Activated CD8-positive, alpha-beta T cell treated with anti-CD3 and anti-CD28 coated beads, Interleukin-2, amount 10 ng/mL, durations not matched to agents 7 days and 5 days (primary cell): Measurements from ENCODE around the gene HMCN1. TPM values are rescaled to one million over a fixed set of nuclear protein-coding genes. Genes with fewer than 3 reads are reported as not detected.

ENCODE experiments used
- ATAC-seq: fragments of 150-1000 bp; cut with Tn5 transposase; one replicate; pipeline ENCODE4 v1.10.0; 2021; ENCODE audit warnings: moderate library complexity
- CTCF ChIA-PET: fragments of 350-600 bp; sonication (Branson Sonifier 250); formaldehyde crosslinking; loops from one replicate; lab custom pipeline; 2021; ENCODE audit warnings: antibody characterized with exemption; lab: Charles Lee
- POLR2A ChIA-PET: fragments of 350-600 bp; sonication (Branson Sonifier 250); formaldehyde crosslinking; loops from one replicate; lab custom pipeline; 2021; ENCODE audit warnings: antibody characterized with exemption; lab: Charles Lee
- DNase-seq: peaks from one replicate; pipeline ENCODE4 v3.0.0-alpha.2; 2020
- H3K27ac Mint-ChIP-seq: one replicate; pipeline ENCODE4 v1.8.0; 2021; ENCODE audit warnings: mild to moderate bottlenecking, mixed read lengths
- H3K27me3 Mint-ChIP-seq: one replicate; pipeline ENCODE4 v1.8.0; 2021; ENCODE audit warnings: low read depth, mixed read lengths
- H3K36me3 Mint-ChIP-seq: one replicate; pipeline ENCODE4 v1.8.0; 2021; ENCODE audit warnings: low read depth, mixed read lengths
- H3K4me1 Mint-ChIP-seq: one replicate; pipeline ENCODE4 v1.8.0; 2021; ENCODE audit warnings: low read depth, mixed read lengths
- H3K4me3 Mint-ChIP-seq: one replicate; pipeline ENCODE4 v1.8.0; 2021; ENCODE audit warnings: mild to moderate bottlenecking, mixed read lengths
- H3K9me3 Mint-ChIP-seq: one replicate; pipeline ENCODE4 v1.8.0; 2022; ENCODE audit warnings: mixed read lengths; ENCODE audit not compliant: insufficient read depth
- total RNA-seq, 2 experiments: library from RNA; stranded (reverse); gene quantifications; one replicate each; pipeline ENCODE4 v1.2.3, GENCODE V29; 2021

HMCN1 gene
- total RNA-seq, 2 experiments from 2014 or later = 0.05 to 0.18 TPM

- no peak for DNase-seq
- no peak for ATAC-seq
- ChIA-PET CTCF (interaction anchor here (1.2 kb wide), 1 partner anchor 11 kb away, joined by 3 read pairs; no protein-coding TSS in a partner anchor), POLR2A (no interaction called here)
- Mint-ChIP-seq H3K4me1 (no peaks in the 10 kb centered on the region), H3K9me3 (no peaks in the 10 kb centered on the region), H3K27me3 (no peaks in the 10 kb centered on the region), H3K36me3 (no peaks in the 10 kb centered on the region), H3K4me3 (no peak overlapping the region), H3K27ac (no peak overlapping the region)
Observed at GRCh38 chr1:186054932-186055331, 320.7 kb downstream of the HMCN1 start.

- ChIA-PET CTCF (interaction anchor here (1.2 kb wide), 1 partner anchor 10 kb away, joined by 3 read pairs; no protein-coding TSS in a partner anchor), POLR2A (no interaction called here)
- DNase-seq (no peak), ATAC-seq (no peak)
- no peaks in the 10 kb centered on the region for H3K27me3 Mint-ChIP-seq
- no peaks in the 10 kb centered on the region for H3K36me3 Mint-ChIP-seq
- no peaks in the 10 kb centered on the region for H3K4me1 Mint-ChIP-seq
- no peak overlapping the region for H3K4me3 Mint-ChIP-seq
- H3K27ac Mint-ChIP-seq = no peak overlapping the region
- no peaks in the 10 kb centered on the region for H3K9me3 Mint-ChIP-seq
Observed at GRCh38 chr1:186055846-186056245, 321.7 kb downstream of the HMCN1 start.

GRCh38 chr1:186057086-186057485 is 322.9 kb downstream of the HMCN1 start:
- no peak for DNase-seq
- no peaks in the 10 kb centered on the region for H3K9me3 Mint-ChIP-seq
- H3K36me3 Mint-ChIP-seq = no peaks in the 10 kb centered on the region
- ChIA-PET POLR2A (no interaction called here), CTCF (no interaction called here)
- ATAC-seq = no peak
- no peaks in the 10 kb centered on the region for H3K4me1 Mint-ChIP-seq
- H3K4me3 Mint-ChIP-seq = no peak overlapping the region
- no peak overlapping the region for H3K27ac Mint-ChIP-seq
- no peaks in the 10 kb centered on the region for H3K27me3 Mint-ChIP-seq

GRCh38 chr1:186059311-186059710 is 325.1 kb downstream of the HMCN1 start:
- ATAC-seq = no peak
- Mint-ChIP-seq H3K27ac (no peak overlapping the region), H3K36me3 (no peaks in the 10 kb centered on the region), H3K27me3 (no peaks in the 10 kb centered on the region), H3K4me1 (no peaks in the 10 kb centered on the region), H3K4me3 (no peak overlapping the region), H3K9me3 (no peaks in the 10 kb centered on the region)
- DNase-seq = no peak
- POLR2A ChIA-PET = no interaction called here
- CTCF ChIA-PET = no interaction called here

- Mint-ChIP-seq H3K4me1 (no peaks in the 10 kb centered on the region), H3K27me3 (no peaks in the 10 kb centered on the region), H3K4me3 (no peak overlapping the region), H3K9me3 (no peaks in the 10 kb centered on the region), H3K27ac (no peak overlapping the region), H3K36me3 (no peaks in the 10 kb centered on the region)
- ChIA-PET POLR2A (no interaction called here), CTCF (no interaction called here)
- ATAC-seq (no peak), DNase-seq (no peak)
Observed at GRCh38 chr1:186059752-186060151, 325.6 kb downstream of the HMCN1 start.

- no peaks in the 10 kb centered on the region for H3K9me3 Mint-ChIP-seq
- no peak overlapping the region for H3K27ac Mint-ChIP-seq
- no peaks in the 10 kb centered on the region for H3K27me3 Mint-ChIP-seq
- no peak overlapping the region for H3K4me3 Mint-ChIP-seq
- ChIA-PET CTCF (no interaction called here), POLR2A (no interaction called here)
- H3K36me3 Mint-ChIP-seq = no peaks in the 10 kb centered on the region
- no peak for ATAC-seq
- DNase-seq = no peak
- H3K4me1 Mint-ChIP-seq = no peaks in the 10 kb centered on the region
Observed at GRCh38 chr1:186060226-186060625, 326.0 kb downstream of the HMCN1 start.

- Mint-ChIP-seq H3K27ac (no peak overlapping the region), H3K27me3 (no peaks in the 10 kb centered on the region), H3K9me3 (no peaks in the 10 kb centered on the region), H3K4me1 (no peaks in the 10 kb centered on the region), H3K36me3 (no peaks in the 10 kb centered on the region), H3K4me3 (no peak overlapping the region)
- no peak for ATAC-seq
- ChIA-PET CTCF (no interaction called here), POLR2A (no interaction called here)
- no peak for DNase-seq
Observed at GRCh38 chr1:186063091-186063657, 329.0 kb downstream of the HMCN1 start.

GRCh38 chr1:186066411-186066810 is 332.2 kb downstream of the HMCN1 start:
- H3K27ac Mint-ChIP-seq = no peak overlapping the region
- no peak overlapping the region for H3K4me3 Mint-ChIP-seq
- ATAC-seq = no peak
- ChIA-PET CTCF (no interaction called here), POLR2A (no interaction called here)
- no peaks in the 10 kb centered on the region for H3K9me3 Mint-ChIP-seq
- H3K27me3 Mint-ChIP-seq = peaks cover 2% of the 10 kb centered on the region
- no peak for DNase-seq
- no peaks in the 10 kb centered on the region for H3K36me3 Mint-ChIP-seq
- no peaks in the 10 kb centered on the region for H3K4me1 Mint-ChIP-seq

- Mint-ChIP-seq H3K36me3 (no peaks in the 10 kb centered on the region), H3K4me1 (no peaks in the 10 kb centered on the region), H3K9me3 (no peaks in the 10 kb centered on the region), H3K27ac (no peak overlapping the region), H3K27me3 (peaks cover 2% of the 10 kb centered on the region), H3K4me3 (no peak overlapping the region)
- POLR2A ChIA-PET = no interaction called here
- CTCF ChIA-PET = no interaction called here
- ATAC-seq (no peak), DNase-seq (no peak)
Observed at GRCh38 chr1:186073697-186074096, 339.5 kb downstream of the HMCN1 start.

- Mint-ChIP-seq H3K9me3 (no peaks in the 10 kb centered on the region), H3K27me3 (no peaks in the 10 kb centered on the region), H3K27ac (no peak overlapping the region), H3K4me1 (no peaks in the 10 kb centered on the region), H3K36me3 (no peaks in the 10 kb centered on the region), H3K4me3 (no peak overlapping the region)
- POLR2A ChIA-PET = no interaction called here
- ATAC-seq (no peak), DNase-seq (no peak)
- CTCF ChIA-PET = no interaction called here
Observed at GRCh38 chr1:186076006-186076405, 341.8 kb downstream of the HMCN1 start.

- ATAC-seq (no peak), DNase-seq (no peak)
- POLR2A ChIA-PET = no interaction called here
- Mint-ChIP-seq H3K4me3 (no peak overlapping the region), H3K4me1 (no peaks in the 10 kb centered on the region), H3K27me3 (no peaks in the 10 kb centered on the region), H3K36me3 (no peaks in the 10 kb centered on the region), H3K27ac (no peak overlapping the region), H3K9me3 (no peaks in the 10 kb centered on the region)
- CTCF ChIA-PET = no interaction called here
Observed at GRCh38 chr1:186078245-186078644, 344.1 kb downstream of the HMCN1 start.

GRCh38 chr1:186079084-186079684 is 345.0 kb downstream of the HMCN1 start:
- POLR2A ChIA-PET = no interaction called here

More at GRCh38 chr1:186079084-186079684, 345.0 kb downstream of the HMCN1 start:
- Mint-ChIP-seq H3K4me3 (no peak overlapping the region), H3K36me3 (no peaks in the 10 kb centered on the region), H3K9me3 (no peaks in the 10 kb centered on the region), H3K27ac (no peak overlapping the region), H3K27me3 (no peaks in the 10 kb centered on the region), H3K4me1 (no peaks in the 10 kb centered on the region)
- CTCF ChIA-PET = no interaction called here
- no peak for DNase-seq
- no peak for ATAC-seq
